Right cardiac atrium (tissue), 5 donors: ENCODE measurements around the gene SPINK5. TPM values are rescaled to one million over a fixed set of nuclear protein-coding genes. Genes with fewer than 3 reads are reported as not detected.

Source experiments
- ATAC-seq, 2 donors: fragments of 200-7000 bp; cut with Tn5 transposase; one replicate each; pipeline versions ENCODE4 v1.8.0 to v1.9.1; 2020; ENCODE audit warnings: moderate library complexity in 2 of 2, mild to moderate bottlenecking in 1 of 2
- DNase-seq, 3 donors: peaks; one replicate each; pipeline ENCODE4 v3.0.0-alpha.2; 2020
- H3K27ac ChIP-seq: one replicate; pipeline ENCODE4 v1.5.1; 2013; ENCODE audit warnings: mild to moderate bottlenecking, low read length, control low read depth, moderate library complexity
- H3K27me3 ChIP-seq: one replicate; pipeline ENCODE4 v1.6.1; 2013; ENCODE audit not compliant: control insufficient read depth, insufficient read depth
- H3K4me1 ChIP-seq: one replicate; pipeline ENCODE4 v1.6.1; 2013; ENCODE audit warnings: low read length; ENCODE audit not compliant: control insufficient read depth, insufficient read depth
- H3K4me3 ChIP-seq: one replicate; pipeline ENCODE4 v1.5.1; 2013; ENCODE audit warnings: low read length, control low read depth
- H3K9me3 ChIP-seq: one replicate; pipeline ENCODE4 v1.6.1; 2013; ENCODE audit warnings: low read length; ENCODE audit not compliant: control insufficient read depth
- WGBS: extraction: QIAGEN DNeasy Blood & Tissue Kit; methylation state at CpG from one replicate; pipeline ENCODE4 v1.1.7; 2013; 5-methylcytosine and 5-hydroxymethylcytosine counted together
- intact Hi-C, 4 donors: fragments of 100-400 bp; cut with DNase I; formaldehyde crosslinking; loops; one replicate each; pipeline versions ENCODE4 v1.11.0 to v1.14.0; 2022 to 2023
- polyA plus RNA-seq: library from polyadenylated mRNA; stranded (reverse); fragments of 200-250 nt; gene quantifications from one replicate; pipeline ENCODE4 v1.2.3, GENCODE V29; 2013
- total RNA-seq, 4 donors: library from RNA; stranded (reverse); fragmentation: NEBNext Ultra II Directional; extraction: Animal tissue kit (Norgen Biotek cat#: 25700); gene quantifications; one replicate each; pipeline ENCODE4 v1.2.1, GENCODE V29; 2021
- donor health status: healthy with polysubstance abuse.
- donor health status: DM: no; HTN: yes; CAD: no.
- donor health status: DM: no; HTN: no; CAD: no.
- donor health status: DM: no; HTN: yes; CAD: no; lungs with severe emphysema.
- donor health status: DM: yes; HTN: yes; CAD: no.

Gene SPINK5
- total and polyA plus RNA-seq, 5 donors = 0.82 to 3.0 (median 1.3) TPM

GRCh38 chr5:148179234-148179824 is 115.5 kb downstream of the SPINK5 start:
- H3K27me3 ChIP-seq = no peaks in the 10 kb centered on the region
- WGBS = 32% methylated on average over 3 of the region's 3 CpGs
- no peaks in the 10 kb centered on the region for H3K9me3 ChIP-seq
- DNase-seq (no peak), ATAC-seq (peak; percentile 62 to 74)
- no peaks in the 10 kb centered on the region for H3K4me1 ChIP-seq
- H3K27ac ChIP-seq = no peak overlapping the region
- H3K4me3 ChIP-seq = no peak overlapping the region
- intact Hi-C loops = loop anchor here (2.0 to 10.0 kb wide), 3 partner anchors 195 to 553 kb away; no protein-coding TSS in a partner anchor

- 78% methylated on average over 3 of the region's 3 CpGs for WGBS
- intact Hi-C loops = no loop called here
Measured at GRCh38 chr5:148186248-148187003, 122.6 kb downstream of the SPINK5 start.

More at GRCh38 chr5:148186248-148187003, 122.6 kb downstream of the SPINK5 start:
- no peak overlapping the region for H3K27ac ChIP-seq
- H3K9me3 ChIP-seq = no peaks in the 10 kb centered on the region
- H3K4me1 ChIP-seq = no peaks in the 10 kb centered on the region
- ATAC-seq = peak; percentile 75 to 83
- no peak overlapping the region for H3K4me3 ChIP-seq
- DNase-seq = no peak
- no peaks in the 10 kb centered on the region for H3K27me3 ChIP-seq

Other genes with a start within 250 kb of the SPINK5 start
- gene SPINK1, start 232.3 kb upstream of the SPINK5 start, total RNA-seq = 1 to 10 TPM in 1 of 4 donors, not detected in 3; 1.3 TPM
- 0.38 TPM for gene SPINK1, start 232.3 kb upstream of the SPINK5 start, polyA plus RNA-seq
- under 1 TPM in 1 of 4 donors, not detected in 3; 0.95 TPM for gene SCGB3A2, start 185.3 kb upstream of the SPINK5 start, total RNA-seq
- gene SCGB3A2, start 185.3 kb upstream of the SPINK5 start, polyA plus RNA-seq = 0.34 TPM
- 1 to 10 TPM; 1.5 to 3.5 (median 2.6) TPM for gene C5orf46, start 157.4 kb upstream of the SPINK5 start, total RNA-seq
- gene C5orf46, start 157.4 kb upstream of the SPINK5 start, polyA plus RNA-seq = 6.0 TPM
- gene SPINK14, start 104.6 kb downstream of the SPINK5 start, total RNA-seq = not detected
- not detected for gene SPINK14, start 104.6 kb downstream of the SPINK5 start, polyA plus RNA-seq
- not detected for gene SPINK6, start 139.1 kb downstream of the SPINK5 start, total RNA-seq
- not detected for gene SPINK6, start 139.1 kb downstream of the SPINK5 start, polyA plus RNA-seq
- not detected for gene MARCOL, start 174.5 kb downstream of the SPINK5 start, total RNA-seq
- not detected for gene MARCOL, start 174.5 kb downstream of the SPINK5 start, polyA plus RNA-seq
- not detected for gene SPINK13, start 204.8 kb downstream of the SPINK5 start, total RNA-seq
- 0.72 TPM for gene SPINK13, start 204.8 kb downstream of the SPINK5 start, polyA plus RNA-seq
- not detected for gene SPINK7, start 248.4 kb downstream of the SPINK5 start, total RNA-seq
- gene SPINK7, start 248.4 kb downstream of the SPINK5 start, polyA plus RNA-seq = not detected